IMR-90 (cell line): Measurements from ENCODE around the gene CACNA2D3. TPM values are rescaled to one million over a fixed set of nuclear protein-coding genes. Genes with fewer than 3 reads are reported as not detected.

Source experiments
- ATAC-seq: fragments of 200-7000 bp; cut with Tn5 transposase; 2 replicates; pipeline ENCODE4 v1.9.1; 2020; ENCODE audit warnings: low read depth, mild to moderate bottlenecking, moderate library complexity
- BruUV-seq: library from RNA; stranded (reverse); fragments of 400-500 nt; replicated peaks from 2 replicates; lab custom pipeline; 2021; lab: Mats Ljungman, UMichigan
- CTCF ChIA-PET: fragments of 300-600 bp; formaldehyde crosslinking; extraction: SDS; loops from one replicate; lab custom pipeline; 2021; ENCODE audit warnings: antibody characterized with exemption; lab: Yijun Ruan, JAX
- POLR2A ChIA-PET: fragments of 300-600 bp; sonication (Branson Sonifier 250); formaldehyde crosslinking; loops from one replicate; lab custom pipeline; 2022; ENCODE audit warnings: antibody characterized with exemption; ENCODE audit not compliant: unreplicated experiment; lab: Charles Lee
- DNase-seq: peaks from one replicate; pipeline ENCODE4 v3.0.0; 2013
- H2AFZ ChIP-seq: replicated peaks from 2 replicates; pipeline ENCODE3; 2013; ENCODE audit warnings: low read length, mild to moderate bottlenecking; ENCODE audit not compliant: poor library complexity
- H2AK5ac ChIP-seq: 2 replicates; pipeline ENCODE4 v1.6.1; 2013; ENCODE audit warnings: low read depth, low read length, inconsistent platforms
- H2AK9ac ChIP-seq: replicated peaks from 2 replicates; pipeline ENCODE3; 2013; ENCODE audit warnings: mild to moderate bottlenecking, low read depth, low read length, moderate library complexity; ENCODE audit not compliant: poor library complexity
- H2BK120ac ChIP-seq: 2 replicates; pipeline ENCODE4 v1.6.1; 2013; ENCODE audit warnings: low read depth, low read length, inconsistent platforms
- H2BK15ac ChIP-seq: 3 replicates; pipeline ENCODE4 v1.6.1; 2013; ENCODE audit warnings: low read depth, low read length, inconsistent platforms
- H2BK20ac ChIP-seq: 2 replicates; pipeline ENCODE4 v1.6.1; 2013; ENCODE audit warnings: low read depth, mild to moderate bottlenecking, inconsistent platforms, low read length, moderate library complexity
- H2BK5ac ChIP-seq: 2 replicates; pipeline ENCODE4 v1.6.1; 2013; ENCODE audit warnings: mild to moderate bottlenecking, low read depth, low read length, inconsistent platforms; ENCODE audit not compliant: poor library complexity, severe bottlenecking
- H3K14ac ChIP-seq: replicated peaks from 2 replicates; pipeline ENCODE4 v1.6.1; 2013; ENCODE audit warnings: low read depth, low read length, inconsistent platforms
- H3K18ac ChIP-seq: 2 replicates; pipeline ENCODE4 v1.6.1; 2013; ENCODE audit warnings: low read depth, low read length, control low read depth
- H3K23ac ChIP-seq: 2 replicates; pipeline ENCODE4 v1.6.1; 2013; ENCODE audit warnings: low read depth, low read length, inconsistent platforms
- H3K27ac ChIP-seq: 2 replicates; pipeline ENCODE4 v1.5.1; 2013; ENCODE audit warnings: mild to moderate bottlenecking, control low read depth, low read length; ENCODE audit not compliant: insufficient read depth
- H3K27me3 ChIP-seq: 2 replicates; pipeline ENCODE4 v1.6.1; 2013; ENCODE audit warnings: low read length; ENCODE audit not compliant: control insufficient read depth, insufficient read depth
- H3K36me3 ChIP-seq: 2 replicates; pipeline ENCODE4 v1.6.1; 2013; ENCODE audit warnings: low read length, mixed read lengths; ENCODE audit not compliant: control insufficient read depth, insufficient read depth
- H3K4ac ChIP-seq: 2 replicates; pipeline ENCODE4 v1.6.1; 2013; ENCODE audit warnings: low read depth, low read length, inconsistent platforms
- H3K4me1 ChIP-seq: 2 replicates; pipeline ENCODE4 v1.6.1; 2013; ENCODE audit warnings: low read length, mixed read lengths; ENCODE audit not compliant: control insufficient read depth, insufficient read depth
- H3K4me2 ChIP-seq: 2 replicates; pipeline ENCODE4 v1.6.1; 2013; ENCODE audit warnings: low read depth, mild to moderate bottlenecking, control low read depth, low read length, moderate library complexity
- H3K4me3 ChIP-seq: 2 replicates; pipeline ENCODE4 v1.5.1; 2013; ENCODE audit warnings: low read depth, mild to moderate bottlenecking, control low read depth, low read length, moderate library complexity; ENCODE audit not compliant: insufficient read depth
- H3K56ac ChIP-seq: 2 replicates; pipeline ENCODE4 v1.6.1; 2013; ENCODE audit warnings: low read length, inconsistent platforms; ENCODE audit not compliant: insufficient read depth; ENCODE audit errors: extremely low read depth
- H3K79me1 ChIP-seq, 2 experiments: 2 replicates each; pipeline ENCODE4 v1.6.1; 2013; ENCODE audit warnings: low read length in 2 of 2, inconsistent platforms in 1 of 2, low read depth in 1 of 2
- H3K9ac ChIP-seq: 2 replicates; pipeline ENCODE4 v1.6.1; 2013; ENCODE audit warnings: low read depth, low read length, control low read depth
- H3K9me1 ChIP-seq: 2 replicates; pipeline ENCODE4 v1.6.1; 2013; ENCODE audit warnings: low read length, inconsistent platforms; ENCODE audit not compliant: insufficient read depth
- H3K9me3 ChIP-seq: 2 replicates; pipeline ENCODE4 v1.6.1; 2013; ENCODE audit warnings: low read length; ENCODE audit not compliant: control insufficient read depth, insufficient read depth
- H4K20me1 ChIP-seq: 2 replicates; pipeline ENCODE4 v1.6.1; 2013; ENCODE audit warnings: low read length, inconsistent platforms; ENCODE audit not compliant: insufficient read depth
- H4K5ac ChIP-seq: 2 replicates; pipeline ENCODE4 v1.6.1; 2013; ENCODE audit warnings: mild to moderate bottlenecking, low read depth, low read length, control low read depth
- H4K8ac ChIP-seq, 2 experiments: 2 replicates each; pipeline ENCODE4 v1.6.1; 2013; ENCODE audit warnings: low read depth in 2 of 2, low read length in 2 of 2, control low read depth in 1 of 2, inconsistent platforms in 1 of 2
- H4K91ac ChIP-seq: 2 replicates; pipeline ENCODE4 v1.6.1; 2013; ENCODE audit warnings: low read depth, low read length, inconsistent platforms; ENCODE audit not compliant: insufficient read depth
- CEBPB ChIP-seq: IDR thresholded peaks from 2 replicates; pipeline ENCODE4 v1.6.1; 2012; ENCODE audit warnings: low read depth, low read length, improper control_type of control experiment
- CTCF ChIP-seq: conservative IDR thresholded peaks from 2 replicates; pipeline ENCODE4 v1.5.1; 2012; ENCODE audit warnings: mild to moderate bottlenecking, low read depth, low read length, improper control_type of control experiment
- FOS ChIP-seq: fragments of 150-350 bp; IDR thresholded peaks from 2 replicates; pipeline ENCODE4 v1.6.1; 2016; ENCODE audit warnings: low read depth, low read length
- RCOR1 ChIP-seq: IDR thresholded peaks from 2 replicates; pipeline ENCODE4 v1.6.1; 2012; ENCODE audit warnings: mild to moderate bottlenecking, low read length, improper control_type of control experiment; ENCODE audit not compliant: insufficient replicate concordance
- WGBS, 2 experiments: methylation state at CpG; one replicate each; pipeline versions ENCODE4 v1.1.5 to v1.1.7; 2013; ENCODE audit warnings: missing lambda C conversion rate in 2 of 2; ENCODE audit not compliant: insufficient read length in 1 of 2; ENCODE audit errors: extremely low coverage in 2 of 2; 5-methylcytosine and 5-hydroxymethylcytosine counted together
- dilution Hi-C: fragments of 300-500 bp; cut with HindIII; formaldehyde crosslinking; loops from one replicate; pipeline ENCODE4 v1.14.3; 2018; ENCODE audit warnings: low sequenced_read_pairs; ENCODE audit not compliant: unreplicated experiment
- in situ Hi-C: fragments of 300-500 bp; cut with MboI; formaldehyde crosslinking; loops from 3 replicates; pipeline ENCODE4 v1.14.3; 2019; ENCODE audit warnings: low sequenced_read_pairs, inconsistent platforms, mixed read lengths
- intact Hi-C: fragments of 100-400 bp; cut with micrococcal nuclease; formaldehyde crosslinking; loops from 2 replicates; pipeline ENCODE4 v1.10.0; 2022
- polyA plus RNA-seq, 3 experiments: library from polyadenylated mRNA; depleted of rRNA; stranded (reverse); fragments of >200 nt; gene quantifications; 2 replicates each; pipeline ENCODE4 v1.2.3, GENCODE V29; 2012; ENCODE audit warnings: low replicate concordance in 1 of 3
- total RNA-seq: library from RNA; depleted of rRNA; stranded (reverse); fragments of >200 nt; gene quantifications from 2 replicates; pipeline ENCODE4 v1.2.3, GENCODE V29; 2012

CACNA2D3 gene
- total and polyA plus RNA-seq, 2 of the 4 experiments (the other 2 are of a cell fraction): 0.36 to 0.41 TPM

- DNase-seq (no peak), ATAC-seq (no peak)
- BruUV-seq: no TSS peak
- H3K4me3 ChIP-seq: no peak overlapping the region
- H3K27me3 ChIP-seq: no peaks in the 10 kb centered on the region
- no peak overlapping the region for H2BK15ac ChIP-seq
- TF ChIP-seq RCOR1: no peak
- TF ChIP-seq CTCF: no peak
- no peak for TF ChIP-seq CEBPB
- no peak for TF ChIP-seq FOS
- H3K56ac ChIP-seq: no peak overlapping the region
- in situ Hi-C loops (no loop called here), dilution Hi-C loops (no loop called here), intact Hi-C loops (no loop called here)
- H4K91ac ChIP-seq: no peak overlapping the region
- no peak overlapping the region for H4K5ac ChIP-seq
- no peak overlapping the region for H3K9ac ChIP-seq
- no CpG with 5 or more reads among the region's 3 CpGs for WGBS, 2 experiments
- H3K4ac ChIP-seq: no peak overlapping the region
- no peak overlapping the region for H3K14ac ChIP-seq
- no peaks in the 10 kb centered on the region for H3K79me1 ChIP-seq
- CTCF ChIA-PET: interaction anchor here (0.6 kb wide), 1 partner anchor 22 kb away, joined by 3 read pairs; no protein-coding TSS in a partner anchor
- no peak overlapping the region for H3K27ac ChIP-seq
- H2BK120ac ChIP-seq: no peak overlapping the region
- no peak overlapping the region for H2BK20ac ChIP-seq
- H3K36me3 ChIP-seq: no peaks in the 10 kb centered on the region
- H3K9me3 ChIP-seq: no peaks in the 10 kb centered on the region
- POLR2A ChIA-PET: no interaction called here
- no peaks in the 10 kb centered on the region for H3K9me1 ChIP-seq
- H3K18ac ChIP-seq: no peak overlapping the region
- H4K8ac ChIP-seq: no peak overlapping the region
- H3K4me2 ChIP-seq: 0 out of 2 replicates have a peak overlapping the region, but pooled peaks have one; percentile 41
- no peaks in the 10 kb centered on the region for H3K4me1 ChIP-seq
- no peak overlapping the region for H2AK9ac ChIP-seq
- H2AFZ ChIP-seq: no peak overlapping the region
- H2AK5ac ChIP-seq: no peak overlapping the region
- H4K20me1 ChIP-seq: no peaks in the 10 kb centered on the region
- H3K23ac ChIP-seq: no peak overlapping the region
- H2BK5ac ChIP-seq: no peak overlapping the region
These were observed 538.8 kb downstream of the CACNA2D3 start for GRCh38 chr3:54661151-54661550.
